Keratinocyte (primary cell): ENCODE data around the gene CENATAC. TPM values are rescaled to one million over a fixed set of nuclear protein-coding genes. Genes with fewer than 3 reads are reported as not detected.

Source experiments
- DNase-seq: peaks from one replicate; pipeline ENCODE4 v3.0.0-alpha.2; 2011; ENCODE audit warnings: low read depth, missing footprints, low spot score
- FAIRE-seq: peaks from 2 replicates; lab custom pipeline; 2011; peaks lifted over from hg19 to GRCh38; lab: Jason Lieb, UNC
- H2AFZ ChIP-seq: 2 replicates; pipeline ENCODE4 v1.6.0; 2012; ENCODE audit warnings: low read length, control low read depth, inconsistent platforms; ENCODE audit not compliant: control insufficient read depth
- H3K27ac ChIP-seq: 2 replicates; pipeline ENCODE4 v1.5.1; 2011; ENCODE audit warnings: low read length; ENCODE audit not compliant: control insufficient read depth, insufficient read depth
- H3K27me3 ChIP-seq: 3 replicates; pipeline ENCODE4 v1.6.0; 2011; ENCODE audit warnings: low read length; ENCODE audit not compliant: control insufficient read depth, insufficient read depth; ENCODE audit errors: extremely low read depth
- H3K36me3 ChIP-seq, 2 experiments: 2 replicates in 1 of 2; 3 replicates in 1 of 2; pipeline ENCODE4 v1.5.1; 2011; ENCODE audit warnings: low read length in 2 of 2, mild to moderate bottlenecking in 1 of 2; ENCODE audit not compliant: control insufficient read depth in 2 of 2, insufficient read depth in 2 of 2; ENCODE audit errors: extremely low read depth in 1 of 2
- H3K4me1 ChIP-seq: 3 replicates; pipeline ENCODE4 v1.5.1; 2011; ENCODE audit warnings: low read length; ENCODE audit not compliant: control insufficient read depth, insufficient read depth; ENCODE audit errors: extremely low read depth
- H3K4me2 ChIP-seq: 3 replicates; pipeline ENCODE4 v1.6.0; 2011; ENCODE audit warnings: low read depth, low read length; ENCODE audit not compliant: control insufficient read depth, insufficient read depth; ENCODE audit errors: extremely low read depth
- H3K4me3 ChIP-seq, 3 experiments: fragments of 200-600 bp in 1 of 3; sonication (generic) in 1 of 3; 2 replicates in 2 of 3; 3 replicates in 1 of 3; pipeline ENCODE4 v1.5.1; 2011 to 2016; ENCODE audit warnings: low read length in 3 of 3, mild to moderate bottlenecking in 3 of 3, control low read depth in 2 of 3, inconsistent platforms in 1 of 3, low read depth in 1 of 3, mixed read lengths in 1 of 3, mixed run types in 1 of 3, moderate library complexity in 1 of 3; ENCODE audit not compliant: control insufficient read depth in 2 of 3, insufficient read depth in 2 of 3; ENCODE audit errors: extremely low read depth in 1 of 3
- H3K79me2 ChIP-seq: 2 replicates; pipeline ENCODE4 v1.6.0; 2012; ENCODE audit warnings: low read length; ENCODE audit not compliant: control insufficient read depth, insufficient read depth
- H3K9ac ChIP-seq: 3 replicates; pipeline ENCODE4 v1.6.0; 2011; ENCODE audit warnings: low read length; ENCODE audit not compliant: control insufficient read depth, insufficient read depth; ENCODE audit errors: extremely low read depth
- H3K9me1 ChIP-seq: 3 replicates; pipeline ENCODE4 v1.6.0; 2011; ENCODE audit warnings: low read length; ENCODE audit not compliant: control insufficient read depth, insufficient read depth; ENCODE audit errors: extremely low read depth
- H3K9me3 ChIP-seq: 2 replicates; pipeline ENCODE4 v1.5.1; 2012; ENCODE audit warnings: low read depth, low read length; ENCODE audit not compliant: control insufficient read depth
- H4K20me1 ChIP-seq: 3 replicates; pipeline ENCODE4 v1.6.0; 2011; ENCODE audit warnings: low read length; ENCODE audit not compliant: control insufficient read depth, insufficient read depth; ENCODE audit errors: extremely low read depth
- CTCF ChIP-seq, 3 experiments: IDR thresholded peaks in 1 of 3; conservative IDR thresholded peaks in 1 of 3; optimal IDR thresholded peaks in 1 of 3; 2 replicates in 2 of 3; 3 replicates in 1 of 3; pipeline versions ENCODE3 to v1.5.1; 2011; ENCODE audit warnings: low read length in 3 of 3, mild to moderate bottlenecking in 3 of 3, moderate library complexity in 2 of 3, control low read depth in 1 of 3, inconsistent platforms in 1 of 3; ENCODE audit not compliant: insufficient read depth in 2 of 3; ENCODE audit errors: extremely low read depth in 1 of 3
- EZH2 ChIP-seq: IDR thresholded peaks from one replicate; pipeline ENCODE4 v1.6.1; 2012; ENCODE audit warnings: inconsistent platforms, mild to moderate bottlenecking, low read length, moderate library complexity
- dilution Hi-C: fragments of 300-500 bp; cut with MboI; formaldehyde crosslinking; loops from one replicate; pipeline ENCODE4 v1.7.0; 2020; ENCODE audit warnings: low sequenced_read_pairs; ENCODE audit not compliant: extremely low pct_ligation_motif_present
- polyA plus RNA-seq, 5 experiments: library from polyadenylated mRNA; depleted of rRNA in 3 of 5; stranded (reverse) in 3 of 5; stranded (forward) in 1 of 5; unstranded in 1 of 5; fragments of >200 nt; gene quantifications; 1 replicate in 1 of 5; 2 replicates in 3 of 5; 3 replicates in 1 of 5; pipeline versions ENCODE4 v1.2.1 to v1.2.3, GENCODE V29; 2011 to 2012; ENCODE audit warnings: missing spikeins in 2 of 5, low read depth in 1 of 5, low replicate concordance in 1 of 5

Gene CENATAC
- polyA plus RNA-seq, 1 donor (not counting 4 experiments of a cell fraction or from before 2014, with no cell fraction given), result 22.6 TPM

DNA sequence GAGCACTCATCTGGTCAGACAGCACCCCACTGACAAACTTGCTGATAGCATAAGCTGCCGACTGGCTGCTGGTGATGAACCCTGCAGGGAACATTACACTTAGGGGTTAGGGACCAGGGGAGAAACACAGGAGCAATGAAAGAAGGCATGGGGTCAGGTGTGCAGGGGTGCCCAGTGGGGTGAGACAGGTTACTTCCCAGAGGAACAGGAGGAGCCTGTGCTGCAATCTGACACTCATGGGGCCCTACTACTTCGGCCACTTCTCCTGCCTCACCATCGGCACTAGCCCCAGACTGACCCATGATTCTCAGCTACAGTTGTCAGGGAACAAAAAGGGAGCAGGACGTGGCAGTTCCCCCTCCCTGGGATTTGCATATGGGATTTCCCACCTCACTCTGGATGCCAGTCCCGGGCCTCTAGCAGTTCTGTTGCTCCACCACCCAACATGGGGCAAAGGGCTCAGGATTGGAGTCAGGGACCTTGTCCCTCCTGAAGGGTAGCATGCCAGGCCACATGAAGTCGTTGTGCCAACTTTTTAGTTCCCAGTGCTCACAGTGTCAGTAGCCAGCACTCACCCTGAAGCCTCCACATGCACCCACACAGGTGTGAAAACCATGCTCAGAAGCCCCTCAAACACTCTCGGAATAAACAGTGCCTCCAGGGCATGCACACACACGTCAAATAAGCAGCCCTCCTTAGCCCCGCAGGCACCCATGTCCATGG lies 30.6 kb downstream of the CENATAC start:
- FAIRE-seq (no peak), DNase-seq (no peak)
- no peak overlapping the region for H3K27ac ChIP-seq
- H3K4me3 ChIP-seq, result no peak overlapping the region
- peaks cover 9% of the 10 kb centered on the region for H3K79me2 ChIP-seq
- H3K9ac ChIP-seq, result no peak overlapping the region
- H4K20me1 ChIP-seq, result no peaks in the 10 kb centered on the region
- dilution Hi-C loops, result no loop called here
- peaks cover 22 to 35% of the 10 kb centered on the region in 2 experiments for H3K36me3 ChIP-seq
- no peak overlapping the region for H2AFZ ChIP-seq
- H3K4me1 ChIP-seq, result peaks cover 14% of the 10 kb centered on the region
- no peaks in the 10 kb centered on the region for H3K9me3 ChIP-seq
- no peaks in the 10 kb centered on the region for H3K9me1 ChIP-seq
- H3K27me3 ChIP-seq, result no peaks in the 10 kb centered on the region
- peak overlapping the region; percentile 95 for H3K4me2 ChIP-seq
- no peak for TF ChIP-seq EZH2
- no peak for TF ChIP-seq CTCF (optimal IDR thresholded peaks at IDR 0.05 in 1 of 3, IDR thresholded peaks at IDR 0.05 in 1 of 3, conservative IDR thresholded peaks at IDR 0.05 in 1 of 3; ENCODE audit: extremely low read depth in 1 of 3, insufficient read depth in 2 of 3, low read length in 3 of 3)

- dilution Hi-C loops, result no loop called here
Observed at GRCh38 chr11:119029069-119029339, 31.1 kb downstream of the CENATAC start.

More at GRCh38 chr11:119029069-119029339, 31.1 kb downstream of the CENATAC start:
- no peak for FAIRE-seq
- Histone ChIP-seq H3K79me2 (peaks cover 9% of the 10 kb centered on the region), H3K9me1 (no peaks in the 10 kb centered on the region), H3K9me3 (no peaks in the 10 kb centered on the region), H3K4me3 (peak overlapping the region in 2 of 3 experiments; percentile 84 to 86), H3K36me3 (peaks cover 20 to 30% of the 10 kb centered on the region in 2 experiments), H2AFZ (peak overlapping the region; percentile 66), H3K27me3 (no peaks in the 10 kb centered on the region), H3K9ac (peak overlapping the region; percentile 86), H3K27ac (no peak overlapping the region), H3K4me1 (peaks cover 14% of the 10 kb centered on the region), H4K20me1 (no peaks in the 10 kb centered on the region), H3K4me2 (peak overlapping the region; percentile 95)
- TF ChIP-seq CTCF (optimal IDR thresholded peaks at IDR 0.05 in 1 of 3, IDR thresholded peaks at IDR 0.05 in 1 of 3, conservative IDR thresholded peaks at IDR 0.05 in 1 of 3; ENCODE audit: extremely low read depth in 1 of 3, insufficient read depth in 2 of 3, low read length in 3 of 3) (no peak), EZH2 (no peak)
- DNase-seq, result no peak
